NT2/D1 (cell line): ENCODE measurements around the gene CD300LD.

ENCODE experiments used
- DNase-seq: peaks from one replicate; pipeline ENCODE4 v3.0.0-alpha.2; 2011; ENCODE audit warnings: low read depth, low spot score
- H3K27me3 ChIP-seq: 2 replicates; pipeline ENCODE4 v1.6.0; 2011; ENCODE audit warnings: mild to moderate bottlenecking; ENCODE audit not compliant: insufficient read length, insufficient read depth
- H3K36me3 ChIP-seq: 2 replicates; pipeline ENCODE4 v1.6.1; 2011; ENCODE audit warnings: mild to moderate bottlenecking, low read length, mixed read lengths; ENCODE audit not compliant: insufficient read depth, insufficient read length
- H3K4me1 ChIP-seq: 2 replicates; pipeline ENCODE4 v1.5.1; 2011; ENCODE audit not compliant: insufficient read depth, insufficient read length
- H3K4me3 ChIP-seq: 2 replicates; pipeline ENCODE4 v1.5.1; 2011; ENCODE audit warnings: low read depth; ENCODE audit not compliant: insufficient read length
- H3K9ac ChIP-seq: 2 replicates; pipeline ENCODE4 v1.6.0; 2011; ENCODE audit warnings: low read depth; ENCODE audit not compliant: insufficient read length
- H3K9me3 ChIP-seq: 2 replicates; pipeline ENCODE4 v1.5.1; 2011; ENCODE audit warnings: mild to moderate bottlenecking, low read length; ENCODE audit not compliant: insufficient read depth
- SUZ12 ChIP-seq: IDR thresholded peaks from 2 replicates; pipeline ENCODE4 v1.6.1; 2011; ENCODE audit not compliant: insufficient read length, insufficient read depth; ENCODE audit errors: extremely low read depth
- YY1 ChIP-seq: IDR thresholded peaks from 2 replicates; pipeline ENCODE4 v1.6.1; 2011; ENCODE audit not compliant: insufficient read length, insufficient read depth
- ZNF274 ChIP-seq: IDR thresholded peaks from 2 replicates; pipeline ENCODE4 v1.6.1; 2011; ENCODE audit warnings: mild to moderate bottlenecking, low read depth, low read length

The CD300LD gene

DNA sequence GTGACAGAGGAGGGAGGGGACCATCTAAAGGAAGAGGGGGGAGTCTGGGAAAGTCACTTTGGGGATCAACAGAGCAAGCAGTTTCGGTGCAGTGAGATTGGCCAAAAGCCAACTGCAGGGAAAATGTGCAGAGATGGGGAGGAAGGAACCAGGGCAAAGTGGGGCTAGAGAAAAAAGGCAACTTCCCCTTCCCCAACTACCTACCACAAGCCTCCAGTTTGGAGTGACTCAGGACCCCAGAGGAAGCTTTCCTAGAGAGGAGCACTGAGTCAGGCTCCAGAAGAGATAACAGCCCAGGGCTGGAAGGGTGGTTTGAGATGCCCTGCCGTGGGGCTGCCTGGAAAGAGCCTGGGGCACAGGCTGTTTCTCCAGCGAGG lies 6.9 kb upstream of the CD300LD start:
- no peaks in the 10 kb centered on the region for H3K36me3 ChIP-seq
- H3K4me1 ChIP-seq: peaks cover 9% of the 10 kb centered on the region
- no peaks in the 10 kb centered on the region for H3K9me3 ChIP-seq
- TF ChIP-seq ZNF274 (no peak), SUZ12 (no peak), YY1 (no peak)
- H3K27me3 ChIP-seq: no peaks in the 10 kb centered on the region
- no peak overlapping the region for H3K9ac ChIP-seq
- DNase-seq: no peak
- peak overlapping the region; percentile 1 for H3K4me3 ChIP-seq

DNA sequence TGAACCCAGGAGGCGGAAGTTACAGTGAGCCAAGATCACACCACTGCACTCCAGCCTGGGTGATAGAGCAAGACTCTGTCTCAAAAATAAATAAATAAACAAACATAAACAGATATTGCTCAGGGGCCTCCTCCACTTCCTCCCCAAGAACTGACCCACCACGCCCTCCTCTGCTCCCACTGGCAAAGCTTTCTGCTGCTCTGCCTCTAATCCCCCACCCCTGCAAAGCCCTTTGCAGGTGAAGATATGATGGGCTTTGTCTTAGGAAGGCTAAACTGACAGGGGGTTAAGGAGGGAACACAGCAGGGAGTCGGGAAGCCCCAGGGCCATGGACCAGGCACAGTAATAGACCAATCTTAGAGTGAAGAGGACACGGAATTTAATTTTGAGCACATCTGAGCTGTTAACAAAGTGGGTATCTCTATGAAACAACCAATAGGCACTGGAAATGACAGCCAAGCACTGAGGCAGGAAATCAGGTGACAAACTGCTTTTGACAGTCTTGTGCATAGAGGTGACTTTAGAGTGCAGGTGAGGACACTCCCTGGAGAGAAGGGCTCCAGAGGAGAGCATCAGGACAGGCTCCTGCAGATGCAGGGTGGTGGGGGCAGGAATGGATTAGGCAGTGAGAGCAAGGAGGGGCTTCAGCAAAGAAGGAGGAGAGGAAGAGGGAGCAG lies 6.4 kb upstream of the CD300LD start:
- no peak for DNase-seq
- Histone ChIP-seq H3K4me3 (no peak overlapping the region), H3K27me3 (no peaks in the 10 kb centered on the region), H3K9me3 (no peaks in the 10 kb centered on the region), H3K4me1 (peaks cover 9% of the 10 kb centered on the region), H3K36me3 (no peaks in the 10 kb centered on the region), H3K9ac (no peak overlapping the region)
- TF ChIP-seq ZNF274 (no peak), SUZ12 (no peak)

DNA sequence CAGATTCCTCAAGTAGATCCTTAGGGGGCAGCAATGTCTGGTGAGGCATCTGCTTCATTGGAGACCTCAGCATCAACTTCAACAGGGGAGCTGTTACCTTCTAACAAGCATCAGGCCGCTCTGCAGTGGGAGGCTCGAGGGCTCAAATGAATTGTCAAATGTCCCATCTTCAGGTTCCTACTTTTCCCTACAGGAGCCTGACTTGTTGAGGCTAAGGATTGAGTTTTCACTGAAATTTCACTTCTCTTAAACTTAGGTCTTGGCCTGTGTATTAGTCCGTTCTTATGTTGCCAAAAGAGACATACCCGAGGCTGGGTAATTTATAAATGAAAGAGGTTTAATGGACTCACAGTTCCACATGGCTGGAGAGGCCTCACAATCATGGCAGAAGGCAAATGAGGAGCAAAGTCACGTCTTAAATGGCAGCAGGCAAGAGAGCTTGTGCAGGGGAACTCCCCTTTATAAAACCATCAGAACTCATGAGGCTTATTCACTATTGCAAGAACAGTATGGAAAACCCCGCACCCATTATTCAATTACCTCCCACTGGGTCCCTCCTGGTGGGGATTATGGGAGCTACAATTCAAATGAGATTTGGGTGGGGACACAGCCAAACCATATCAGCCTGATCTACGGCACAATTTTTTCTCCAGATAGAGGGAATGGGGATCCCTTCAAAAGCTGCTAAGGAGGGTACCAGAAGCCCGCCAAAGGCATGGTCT lies 5.1 kb upstream of the CD300LD start:
- TF ChIP-seq SUZ12: no peak
- no peak for TF ChIP-seq ZNF274
- no peak for TF ChIP-seq YY1
- Histone ChIP-seq H3K4me3 (no peak overlapping the region), H3K4me1 (peaks cover 9% of the 10 kb centered on the region), H3K9me3 (no peaks in the 10 kb centered on the region), H3K9ac (no peak overlapping the region), H3K27me3 (no peaks in the 10 kb centered on the region), H3K36me3 (no peaks in the 10 kb centered on the region)
- no peak for DNase-seq

DNA sequence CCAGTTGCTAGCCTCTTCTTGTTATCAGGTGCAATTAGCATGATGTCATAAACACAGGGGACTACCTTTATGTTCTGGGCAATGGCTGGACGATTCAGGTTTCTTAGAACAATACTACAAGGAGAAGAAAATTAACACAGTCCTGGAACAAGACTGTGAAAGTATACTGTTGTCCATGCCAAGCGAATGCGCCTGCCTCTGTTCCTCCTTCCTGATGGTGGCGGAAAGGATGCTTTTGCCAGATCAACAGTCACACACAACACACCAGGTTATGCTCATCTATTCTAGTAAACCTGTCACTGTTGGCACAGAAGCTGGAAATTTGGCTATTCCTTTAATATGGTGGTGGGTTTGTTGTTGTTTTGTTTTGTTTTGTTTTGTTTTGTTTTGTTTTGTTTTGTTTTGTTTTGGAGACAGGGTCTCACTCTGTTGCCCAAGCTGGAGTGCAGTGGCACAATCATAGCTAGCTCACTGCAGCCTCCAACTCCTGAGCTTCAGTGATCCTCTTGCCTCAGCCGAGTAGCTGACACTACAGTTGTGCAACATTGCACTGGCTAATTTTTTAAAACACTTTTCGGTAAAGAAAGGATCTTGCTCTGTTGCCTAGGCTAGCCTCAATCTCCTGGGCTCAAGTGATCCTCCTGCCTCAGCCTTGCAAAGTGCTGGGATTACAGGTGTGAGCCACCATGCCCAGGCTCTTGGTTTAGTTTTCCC lies 3.1 kb upstream of the CD300LD start:
- Histone ChIP-seq H3K9me3 (no peaks in the 10 kb centered on the region), H3K36me3 (no peaks in the 10 kb centered on the region), H3K9ac (no peak overlapping the region), H3K4me3 (no peak overlapping the region), H3K4me1 (peaks cover 9% of the 10 kb centered on the region), H3K27me3 (no peaks in the 10 kb centered on the region)
- no peak for DNase-seq
- TF ChIP-seq SUZ12: no peak
- no peak for TF ChIP-seq ZNF274
- no peak for TF ChIP-seq YY1

DNA sequence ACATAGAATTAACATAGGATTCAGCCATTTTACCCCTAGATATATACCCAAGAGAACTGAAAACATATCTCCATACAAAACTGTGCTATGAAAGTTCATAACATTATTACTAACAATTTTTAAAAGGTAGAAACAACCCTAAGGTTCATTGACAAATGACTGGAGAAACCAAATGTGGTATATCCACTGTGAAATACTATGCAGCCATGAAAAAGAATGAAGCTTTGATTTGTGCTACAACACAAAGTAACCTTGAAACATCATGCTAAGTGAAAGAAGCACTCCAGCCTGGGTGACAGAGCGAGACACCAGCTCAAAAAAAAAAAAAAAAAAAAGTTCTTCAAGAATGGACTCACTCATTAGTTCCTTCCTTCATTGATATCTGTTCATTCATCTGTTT lies 580 bp downstream of the CD300LD start:
- no peaks in the 10 kb centered on the region for H3K4me1 ChIP-seq
- H3K27me3 ChIP-seq: no peaks in the 10 kb centered on the region
- H3K9ac ChIP-seq: no peak overlapping the region
- H3K9me3 ChIP-seq: no peaks in the 10 kb centered on the region
- no peak for DNase-seq
- TF ChIP-seq YY1: no peak
- TF ChIP-seq ZNF274: no peak
- no peak for TF ChIP-seq SUZ12
- no peak overlapping the region for H3K4me3 ChIP-seq
- H3K36me3 ChIP-seq: no peaks in the 10 kb centered on the region

DNA sequence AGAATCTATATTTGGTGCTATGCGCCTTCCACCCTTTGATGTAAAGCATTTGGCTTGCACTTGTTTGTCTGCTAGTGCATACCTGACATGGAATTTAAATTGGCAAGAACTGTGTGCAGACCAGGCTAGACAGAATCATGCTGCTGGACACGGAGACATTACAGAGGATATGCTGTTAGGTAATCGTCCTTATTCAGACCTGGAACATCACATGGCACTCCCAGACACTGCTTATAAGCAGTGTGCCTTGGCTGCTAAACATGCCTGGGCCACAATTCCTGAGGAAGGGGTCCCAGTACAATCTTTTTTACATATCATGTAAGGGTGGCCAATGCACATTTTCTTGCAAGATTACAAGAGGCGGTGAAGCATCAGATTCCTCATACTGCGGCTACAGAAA lies 6.4 kb downstream of the CD300LD start:
- DNase-seq: no peak
- Histone ChIP-seq H3K9me3 (peaks cover 9% of the 10 kb centered on the region; the same call in 1 of the 2 replicates), H3K4me1 (no peaks in the 10 kb centered on the region), H3K4me3 (no peak overlapping the region), H3K9ac (no peak overlapping the region), H3K27me3 (no peaks in the 10 kb centered on the region), H3K36me3 (no peaks in the 10 kb centered on the region)
- no peak for TF ChIP-seq YY1
- TF ChIP-seq SUZ12: no peak
- no peak for TF ChIP-seq ZNF274

DNA sequence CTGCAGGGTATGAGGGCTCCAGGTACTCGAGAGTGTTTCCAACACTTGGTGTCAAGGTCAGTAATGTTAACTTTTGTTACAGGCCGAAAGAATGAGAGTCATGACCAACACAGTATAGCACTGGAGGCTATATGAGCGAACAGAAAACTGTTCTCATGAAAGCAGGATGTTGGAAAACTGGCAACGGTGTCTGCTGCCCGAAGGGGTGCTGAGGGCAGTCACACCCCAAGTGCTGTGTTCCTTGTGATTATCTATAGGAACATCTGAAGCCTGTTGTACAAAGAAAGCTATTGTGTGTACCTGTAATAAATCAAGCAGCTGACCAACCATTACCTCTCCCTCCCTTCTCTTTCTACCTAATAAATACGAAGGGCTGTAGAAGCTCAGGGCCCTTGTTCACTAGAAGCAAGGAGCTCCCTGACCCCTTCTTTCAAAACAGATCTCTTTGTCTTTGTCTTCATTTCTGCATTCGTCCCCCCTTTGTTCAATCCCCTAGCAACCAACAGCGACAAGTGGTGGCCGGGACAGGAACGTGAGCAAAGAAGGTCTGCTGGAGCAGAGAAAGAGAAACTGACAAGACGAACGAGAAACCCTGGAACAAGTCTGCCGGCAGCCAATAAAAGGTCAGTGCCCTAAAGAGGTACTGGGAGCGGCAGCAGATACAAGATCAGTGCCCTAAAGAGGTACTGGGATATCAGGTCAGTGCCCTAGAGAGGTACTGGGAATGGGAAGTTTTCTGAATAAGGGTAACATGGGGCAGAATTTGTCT lies 7.6 kb downstream of the CD300LD start:
- Histone ChIP-seq H3K4me3 (no peak overlapping the region), H3K36me3 (no peaks in the 10 kb centered on the region), H3K27me3 (no peaks in the 10 kb centered on the region), H3K9ac (no peak overlapping the region), H3K4me1 (no peaks in the 10 kb centered on the region), H3K9me3 (peaks cover 9% of the 10 kb centered on the region; the same call in 1 of the 2 replicates)
- DNase-seq: no peak
- TF ChIP-seq SUZ12 (no peak), ZNF274 (no peak), YY1 (no peak)
